Measurements from ENCODE around the gene ANKRD33B. TPM values are rescaled to one million over a fixed set of nuclear protein-coding genes. Genes with fewer than 3 reads are reported as not detected.

Gene ANKRD33B
- polyA plus RNA-seq, 1 donor (not counting 4 experiments of a cell fraction or from before 2014, with no cell fraction given), result 1.9 TPM

GRCh38 chr5:10615693-10616092 is 51.8 kb downstream of the ANKRD33B start:
- dilution Hi-C loops (cut with MboI; ENCODE audit: extremely low pct_ligation_motif_present, low sequenced_read_pairs), result no loop called here
- no peak for FAIRE-seq
- Histone ChIP-seq H3K4me1 (ENCODE audit: control insufficient read depth, extremely low read depth, insufficient read depth, low read length) (no peaks in the 10 kb centered on the region), H4K20me1 (ENCODE audit: control insufficient read depth, extremely low read depth, insufficient read depth, low read length) (no peaks in the 10 kb centered on the region), H3K9me3 (ENCODE audit: control insufficient read depth, low read depth, low read length) (no peaks in the 10 kb centered on the region), H3K9me1 (ENCODE audit: control insufficient read depth, extremely low read depth, insufficient read depth, low read length) (no peaks in the 10 kb centered on the region), H3K27me3 (ENCODE audit: control insufficient read depth, extremely low read depth, insufficient read depth, low read length) (no peaks in the 10 kb centered on the region), H3K27ac (ENCODE audit: control insufficient read depth, insufficient read depth, low read length) (no peak overlapping the region), H3K4me2 (ENCODE audit: control insufficient read depth, extremely low read depth, insufficient read depth, low read depth, low read length) (no peak overlapping the region), H3K4me3 (ENCODE audit: control insufficient read depth in 2 of 3, extremely low read depth in 1 of 3, insufficient read depth in 2 of 3, low read depth in 1 of 3, low read length in 3 of 3) (no peak overlapping the region), H3K36me3 (ENCODE audit: control insufficient read depth in 2 of 2, extremely low read depth in 1 of 2, insufficient read depth in 2 of 2, low read length in 2 of 2) (no peaks in the 10 kb centered on the region), H2AFZ (ENCODE audit: control insufficient read depth, low read length) (no peak overlapping the region), H3K9ac (ENCODE audit: control insufficient read depth, extremely low read depth, insufficient read depth, low read length) (no peak overlapping the region), H3K79me2 (ENCODE audit: control insufficient read depth, insufficient read depth, low read length) (no peaks in the 10 kb centered on the region)
- TF ChIP-seq EZH2 (IDR thresholded peaks at IDR 0.05; ENCODE audit: low read length) (no peak), CTCF (optimal IDR thresholded peaks at IDR 0.05 in 1 of 3, IDR thresholded peaks at IDR 0.05 in 1 of 3, conservative IDR thresholded peaks at IDR 0.05 in 1 of 3; ENCODE audit: extremely low read depth in 1 of 3, insufficient read depth in 2 of 3, low read length in 3 of 3) (no peak)
- no peak for DNase-seq (ENCODE audit: low read depth, low spot score)

- H3K79me2 ChIP-seq (ENCODE audit: control insufficient read depth, insufficient read depth, low read length), result no peaks in the 10 kb centered on the region
- H3K9me1 ChIP-seq (ENCODE audit: control insufficient read depth, extremely low read depth, insufficient read depth, low read length), result no peaks in the 10 kb centered on the region
- H2AFZ ChIP-seq (ENCODE audit: control insufficient read depth, low read length), result no peak overlapping the region
- TF ChIP-seq EZH2 (IDR thresholded peaks at IDR 0.05; ENCODE audit: low read length) (no peak), CTCF (optimal IDR thresholded peaks at IDR 0.05 in 1 of 3, IDR thresholded peaks at IDR 0.05 in 1 of 3, conservative IDR thresholded peaks at IDR 0.05 in 1 of 3; ENCODE audit: extremely low read depth in 1 of 3, insufficient read depth in 2 of 3, low read length in 3 of 3) (no peak)
- H3K27me3 ChIP-seq (ENCODE audit: control insufficient read depth, extremely low read depth, insufficient read depth, low read length), result no peaks in the 10 kb centered on the region
- H3K9ac ChIP-seq (ENCODE audit: control insufficient read depth, extremely low read depth, insufficient read depth, low read length), result no peak overlapping the region
- H3K27ac ChIP-seq (ENCODE audit: control insufficient read depth, insufficient read depth, low read length), result no peak overlapping the region
- DNase-seq (ENCODE audit: low read depth, low spot score) (no peak), FAIRE-seq (no peak)
- H3K4me2 ChIP-seq (ENCODE audit: control insufficient read depth, extremely low read depth, insufficient read depth, low read depth, low read length), result no peak overlapping the region
- H4K20me1 ChIP-seq (ENCODE audit: control insufficient read depth, extremely low read depth, insufficient read depth, low read length), result no peaks in the 10 kb centered on the region
- no peak overlapping the region for H3K4me3 ChIP-seq (ENCODE audit: control insufficient read depth in 2 of 3, extremely low read depth in 1 of 3, insufficient read depth in 2 of 3, low read depth in 1 of 3, low read length in 3 of 3)
- no peaks in the 10 kb centered on the region for H3K36me3 ChIP-seq (ENCODE audit: control insufficient read depth in 2 of 2, extremely low read depth in 1 of 2, insufficient read depth in 2 of 2, low read length in 2 of 2)
- H3K4me1 ChIP-seq (ENCODE audit: control insufficient read depth, extremely low read depth, insufficient read depth, low read length), result no peaks in the 10 kb centered on the region
- dilution Hi-C loops (cut with MboI; ENCODE audit: extremely low pct_ligation_motif_present, low sequenced_read_pairs), result no loop called here
- no peaks in the 10 kb centered on the region for H3K9me3 ChIP-seq (ENCODE audit: control insufficient read depth, low read depth, low read length)
Measured at GRCh38 chr5:10617103-10617502, 53.2 kb downstream of the ANKRD33B start.

Measured in keratinocyte (primary cell).